DND-41 (cell line): ENCODE measurements around the gene YIPF4.
"Not testable (repeated sequence)": the region's sequence is repeated elsewhere in the genome, so short reads cannot be mapped to it uniquely, and the experiment has no call there.

ENCODE experiments used
- CTCF ChIP-seq: IDR thresholded peaks from 2 replicates; pipeline ENCODE4 v1.5.1; 2012; ENCODE audit warnings: borderline replicate concordance, low read length, moderate library complexity, mild to moderate bottlenecking; ENCODE audit not compliant: poor library complexity, severe bottlenecking; ENCODE audit errors: extremely low read depth
- EZH2 ChIP-seq: IDR thresholded peaks from 3 replicates; pipeline ENCODE4 v1.6.1; 2012; ENCODE audit warnings: borderline replicate concordance, low read depth, mild to moderate bottlenecking, moderate library complexity, low read length, inconsistent platforms; ENCODE audit not compliant: severe bottlenecking

GRCh38 chr2:32328679-32329078 lies 51.0 kb downstream of the YIPF4 start:
- not testable (repeated sequence) for TF ChIP-seq CTCF, EZH2
